ENCODE results near the gene WNT7A.

- TF ChIP-seq POLR2AphosphoS5 (IDR thresholded peaks at IDR 0.05; ENCODE audit: low read depth, low read length) (no peak), REST (IDR thresholded peaks at IDR 0.05; ENCODE audit: low read depth) (no peak), RAD21 (IDR thresholded peaks at IDR 0.05; ENCODE audit: low read depth) (no peak), CTCF (IDR thresholded peaks at IDR 0.05 in 2 of 3, conservative IDR thresholded peaks at IDR 0.05 in 1 of 3; ENCODE audit: borderline replicate concordance in 1 of 3, insufficient read depth in 1 of 3, low read depth in 2 of 3, low read length in 2 of 3) (no peak), POLR2A (IDR thresholded peaks at IDR 0.05; ENCODE audit: borderline replicate concordance, extremely low read depth, insufficient read depth, insufficient read length) (no peak), EZH2 (IDR thresholded peaks at IDR 0.05) (no peak), ATF3 (IDR thresholded peaks at IDR 0.05) (no peak), ZNF274 (IDR thresholded peaks at IDR 0.05; ENCODE audit: low read depth, low read length) (no peak), JUND (IDR thresholded peaks at IDR 0.05) (no peak)
These were observed 96.4 kb downstream of the WNT7A start for GRCh38 chr3:13783476-13783875.
